GM12865 (cell line): ENCODE measurements around the gene CNOT4.

Experiments used
- DNase-seq: peaks from one replicate; pipeline ENCODE4 v3.0.0; 2010; ENCODE audit warnings: low read depth
- H3K4me3 ChIP-seq: 2 replicates; pipeline ENCODE4 v1.5.1; 2011; ENCODE audit warnings: mild to moderate bottlenecking, low read depth, low read length, control low read depth
- CTCF ChIP-seq: IDR thresholded peaks from 2 replicates; pipeline ENCODE4 v1.5.1; 2011; ENCODE audit warnings: low read length, control low read depth, low read depth, inconsistent platforms; ENCODE audit not compliant: insufficient read depth; ENCODE audit errors: missing control alignments

The CNOT4 gene

GRCh38 chr7:135550196-135550595 is 40.3 kb upstream of the CNOT4 start:
- no peak for DNase-seq
- no peak for TF ChIP-seq CTCF
- no peak overlapping the region for H3K4me3 ChIP-seq

GRCh38 chr7:135541029-135541428 is 31.1 kb upstream of the CNOT4 start:
- H3K4me3 ChIP-seq: no peak overlapping the region
- no peak for TF ChIP-seq CTCF
- DNase-seq: no peak

GRCh38 chr7:135539629-135540028 is 29.7 kb upstream of the CNOT4 start:
- no peak overlapping the region for H3K4me3 ChIP-seq
- no peak for DNase-seq
- TF ChIP-seq CTCF: no peak

- no peak overlapping the region for H3K4me3 ChIP-seq
- DNase-seq: no peak
- TF ChIP-seq CTCF: no peak
Observed at GRCh38 chr7:135538376-135538775, 28.5 kb upstream of the CNOT4 start.

- no peak for TF ChIP-seq CTCF
- no peak overlapping the region for H3K4me3 ChIP-seq
- no peak for DNase-seq
Observed at GRCh38 chr7:135537905-135538304, 28.0 kb upstream of the CNOT4 start.

GRCh38 chr7:135537453-135537852 is 27.6 kb upstream of the CNOT4 start:
- no peak overlapping the region for H3K4me3 ChIP-seq
- DNase-seq: no peak
- no peak for TF ChIP-seq CTCF

GRCh38 chr7:135536150-135536549 is 26.2 kb upstream of the CNOT4 start:
- no peak for TF ChIP-seq CTCF
- DNase-seq: no peak
- no peak overlapping the region for H3K4me3 ChIP-seq
